Ammon's horn (tissue), 1 donor: ENCODE data around the gene CTNNA2.
A peak's percentile ranks its signal among the peaks of the same experiment; 100 is the strongest.

Experiments used
- DNase-seq: peaks from one replicate; pipeline ENCODE4 v3.0.0-alpha.2; 2016; ENCODE audit warnings: low spot score

Gene CTNNA2

GRCh38 chr2:80328159-80328571 is 815.3 kb downstream of the CTNNA2 start:
- no peak for DNase-seq

- DNase-seq: no peak
These were observed 816.6 kb downstream of the CTNNA2 start for GRCh38 chr2:80329491-80329890.

- DNase-seq: no peak
These were observed 817.9 kb downstream of the CTNNA2 start for GRCh38 chr2:80330527-80331450.

GRCh38 chr2:80333886-80334285 is 821.0 kb downstream of the CTNNA2 start:
- DNase-seq: no peak

GRCh38 chr2:80335411-80335810 is 822.6 kb downstream of the CTNNA2 start:
- DNase-seq: no peak

- no peak for DNase-seq
These were observed 825.9 kb downstream of the CTNNA2 start for GRCh38 chr2:80338794-80339193.

GRCh38 chr2:80340022-80340421 is 827.2 kb downstream of the CTNNA2 start:
- DNase-seq: no peak

GRCh38 chr2:80348078-80348477 is 835.2 kb downstream of the CTNNA2 start:
- no peak for DNase-seq

- DNase-seq: peak; percentile 48
These were observed 836.1 kb downstream of the CTNNA2 start for GRCh38 chr2:80348953-80349352.

GRCh38 chr2:80351231-80351630 is 838.4 kb downstream of the CTNNA2 start:
- no peak for DNase-seq

GRCh38 chr2:80354858-80355257 is 842.0 kb downstream of the CTNNA2 start:
- no peak for DNase-seq

GRCh38 chr2:80361904-80362303 is 849.1 kb downstream of the CTNNA2 start:
- DNase-seq: no peak

GRCh38 chr2:80363330-80363729 is 850.5 kb downstream of the CTNNA2 start:
- no peak for DNase-seq

GRCh38 chr2:80363791-80364349 is 851.0 kb downstream of the CTNNA2 start:
- no peak for DNase-seq

GRCh38 chr2:80364524-80365212 is 851.8 kb downstream of the CTNNA2 start:
- no peak for DNase-seq

GRCh38 chr2:80365762-80366161 is 852.9 kb downstream of the CTNNA2 start:
- no peak for DNase-seq

- no peak for DNase-seq
These were observed 857.6 kb downstream of the CTNNA2 start for GRCh38 chr2:80370375-80371009.

- no peak for DNase-seq
These were observed 861.3 kb downstream of the CTNNA2 start for GRCh38 chr2:80374105-80374504.

GRCh38 chr2:80377071-80377470 is 864.2 kb downstream of the CTNNA2 start:
- DNase-seq: no peak

- peak; percentile 25 for DNase-seq
These were observed 867.9 kb downstream of the CTNNA2 start for GRCh38 chr2:80380736-80381135.

- no peak for DNase-seq
These were observed 868.8 kb downstream of the CTNNA2 start for GRCh38 chr2:80381666-80382065.

GRCh38 chr2:80392441-80392840 is 879.6 kb downstream of the CTNNA2 start:
- DNase-seq: no peak
